ENCODE data around the gene SHROOM4.

GRCh38 chrX:50747471-50747900 lies 66.5 kb downstream of the SHROOM4 start:
- TF ChIP-seq CEBPB (IDR thresholded peaks at IDR 0.05) = no peak
- no peak for TF ChIP-seq YY1 (IDR thresholded peaks at IDR 0.05; ENCODE audit: low read depth)
- no peak for TF ChIP-seq USF1 (IDR thresholded peaks at IDR 0.05)
- no peak for TF ChIP-seq TAF1 (IDR thresholded peaks at IDR 0.05; ENCODE audit: low read depth)
- TF ChIP-seq REST (IDR thresholded peaks at IDR 0.05; ENCODE audit: low read depth) = no peak
- no peak for TF ChIP-seq EP300 (IDR thresholded peaks at IDR 0.05; ENCODE audit: borderline replicate concordance)
- no peak for TF ChIP-seq CREB1 (IDR thresholded peaks at IDR 0.05; ENCODE audit: low read depth)
- TF ChIP-seq EGR1 (IDR thresholded peaks at IDR 0.05) = no peak
- no peak for TF ChIP-seq TEAD4 (IDR thresholded peaks at IDR 0.05)
- no peak for TF ChIP-seq FOXM1 (IDR thresholded peaks at IDR 0.05; ENCODE audit: borderline replicate concordance, low read depth)
- TF ChIP-seq ZBTB7A (IDR thresholded peaks at IDR 0.05; ENCODE audit: low read depth) = no peak
- peak; percentile 84 for TF ChIP-seq RAD21 (IDR thresholded peaks at IDR 0.05; ENCODE audit: low read depth)
- TF ChIP-seq MAX (IDR thresholded peaks at IDR 0.05) = no peak

Data from Ishikawa (cell line).